HG03139 (cell line): ENCODE results near the gene COL11A2.

Source experiments
- ATAC-seq: cut with Tn5 transposase; IDR thresholded peaks from one replicate; pipeline ENCODE4 v1.9.1; 2021; ENCODE audit not compliant: unreplicated experiment

The COL11A2 gene

GRCh38 chr6:33193619-33194018 is 1.4 kb upstream of the COL11A2 start:
- no peak for ATAC-seq

- ATAC-seq: no peak
Observed at GRCh38 chr6:33192671-33193602, 670 bp upstream of the COL11A2 start.

- no peak for ATAC-seq
Observed at GRCh38 chr6:33191383-33192104, 723 bp downstream of the COL11A2 start.

DNA sequence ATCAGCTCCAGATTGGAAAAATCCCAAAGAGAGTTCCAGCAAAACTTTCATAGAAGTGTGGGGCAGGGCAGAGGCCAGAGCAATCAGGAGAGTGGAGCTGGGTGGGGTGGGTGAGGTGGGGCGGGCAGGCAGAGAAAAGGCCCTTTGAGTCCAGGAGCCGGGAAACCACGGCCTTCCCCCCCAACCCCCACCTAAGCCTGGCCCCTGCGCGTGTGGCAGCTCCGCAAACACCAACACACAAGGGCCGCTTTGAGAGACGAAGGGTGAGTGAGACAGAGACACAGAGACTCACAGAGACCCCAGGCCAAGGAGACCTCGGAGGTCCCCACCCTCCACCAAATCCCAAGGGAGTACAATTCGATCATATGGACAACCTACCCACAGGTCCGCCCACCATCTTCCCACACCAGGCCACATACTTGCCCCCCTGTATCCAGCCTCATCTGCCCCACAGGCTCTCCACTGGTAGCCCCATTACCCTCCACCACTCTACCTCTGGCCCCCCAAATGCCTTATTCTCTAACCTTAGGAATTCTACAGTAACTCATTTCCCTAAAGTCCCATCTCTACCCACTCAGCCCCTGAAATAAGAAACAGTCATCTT is 1.7 kb downstream of the COL11A2 start:
- no peak for ATAC-seq

GRCh38 chr6:33189625-33190448 is 2.4 kb downstream of the COL11A2 start:
- no peak for ATAC-seq

GRCh38 chr6:33189164-33189563 is 3.1 kb downstream of the COL11A2 start:
- ATAC-seq: no peak

DNA sequence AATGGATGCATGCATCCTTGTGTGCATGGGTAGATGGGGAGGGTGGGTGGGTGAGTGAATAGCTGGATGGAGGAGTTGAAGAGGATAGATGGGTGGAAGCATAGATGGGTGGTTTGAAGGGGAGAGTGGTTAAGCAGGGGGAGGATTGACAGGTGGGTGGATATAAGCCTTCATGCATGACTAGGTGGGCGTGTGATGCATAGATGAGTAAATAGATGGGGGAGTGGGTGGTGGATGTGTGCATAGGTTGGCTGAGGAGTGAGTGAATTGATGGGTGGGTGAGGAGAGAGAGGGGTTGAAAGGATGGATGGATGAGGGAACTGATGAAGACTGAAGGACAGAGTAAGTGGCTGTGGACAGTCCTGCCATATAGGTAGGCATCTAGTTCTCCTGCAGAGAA is 4.5 kb downstream of the COL11A2 start:
- no peak for ATAC-seq

DNA sequence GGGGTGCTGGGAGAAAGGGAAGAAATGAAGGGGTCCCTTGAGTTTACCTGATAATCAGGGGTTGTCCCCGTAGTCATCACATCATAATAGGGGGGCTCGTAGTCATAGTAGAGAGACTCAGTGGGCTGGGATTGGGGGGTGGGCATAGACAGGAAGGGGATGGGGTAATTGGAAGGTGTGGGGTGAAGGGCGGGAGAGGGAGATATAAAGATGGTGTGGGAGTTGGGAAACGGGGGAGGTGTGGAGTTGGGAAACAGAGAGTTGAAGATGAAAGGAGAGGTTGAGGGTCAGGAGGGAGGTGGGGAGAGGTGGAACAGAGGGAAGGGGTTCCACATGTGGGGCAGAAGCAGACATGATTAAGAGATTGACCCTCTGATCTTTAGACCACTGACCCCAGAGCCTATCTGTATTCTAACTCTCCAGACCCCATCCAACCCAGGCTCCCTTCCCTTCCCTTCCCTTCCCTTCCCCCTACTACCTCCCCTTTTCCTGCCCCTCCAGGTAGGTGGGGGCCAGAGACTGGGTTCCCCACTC is 6.5 kb downstream of the COL11A2 start:
- no peak for ATAC-seq

DNA sequence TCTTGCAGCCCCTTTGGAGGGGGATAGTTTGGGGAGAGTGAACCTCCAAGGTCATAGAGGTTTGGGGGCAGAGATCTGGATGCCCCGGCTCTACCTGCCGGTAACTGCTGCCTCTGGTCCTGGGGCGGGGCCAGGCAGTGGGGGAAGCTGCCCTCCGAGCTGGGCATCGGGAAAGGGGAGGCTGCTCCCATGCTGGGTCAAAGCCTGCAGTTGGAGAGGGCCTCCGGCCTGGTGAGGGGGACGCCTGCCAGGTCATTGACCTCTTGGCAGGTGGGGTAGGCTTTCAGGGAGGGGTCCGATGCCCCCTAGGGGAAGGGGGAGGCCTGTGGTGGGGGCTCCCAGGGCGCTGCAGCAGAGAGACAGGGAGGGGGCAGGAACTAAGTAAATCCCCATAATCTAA is 7.1 kb downstream of the COL11A2 start:
- no peak for ATAC-seq

DNA sequence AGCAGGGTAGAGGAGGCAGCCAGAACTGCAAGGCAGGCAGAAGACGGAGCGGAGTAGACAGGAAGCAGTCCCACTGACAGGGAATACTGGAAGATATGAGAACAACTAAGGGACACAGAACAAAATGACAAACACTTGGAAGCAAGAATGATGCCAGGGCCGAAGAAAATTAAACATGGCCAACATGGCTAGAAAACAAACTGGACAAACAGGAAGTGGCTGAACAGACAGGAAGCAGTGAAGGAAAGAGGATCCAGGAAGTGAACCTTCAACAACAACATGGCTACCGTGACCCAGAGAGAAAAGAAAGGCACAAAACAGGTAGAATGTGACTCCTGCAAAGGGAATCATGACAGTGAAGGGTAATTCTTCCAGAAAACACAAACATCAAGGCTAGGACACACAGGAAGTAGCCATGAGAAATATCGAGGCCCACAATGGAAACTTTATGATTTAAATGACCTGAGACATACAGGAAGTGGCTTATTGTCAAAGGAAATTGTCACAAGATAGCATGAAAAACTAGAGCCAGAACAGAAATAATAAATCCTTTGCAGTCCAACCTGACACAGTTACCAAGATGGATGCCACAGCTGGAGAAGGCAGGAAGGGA is 9.1 kb downstream of the COL11A2 start:
- ATAC-seq: no peak

DNA sequence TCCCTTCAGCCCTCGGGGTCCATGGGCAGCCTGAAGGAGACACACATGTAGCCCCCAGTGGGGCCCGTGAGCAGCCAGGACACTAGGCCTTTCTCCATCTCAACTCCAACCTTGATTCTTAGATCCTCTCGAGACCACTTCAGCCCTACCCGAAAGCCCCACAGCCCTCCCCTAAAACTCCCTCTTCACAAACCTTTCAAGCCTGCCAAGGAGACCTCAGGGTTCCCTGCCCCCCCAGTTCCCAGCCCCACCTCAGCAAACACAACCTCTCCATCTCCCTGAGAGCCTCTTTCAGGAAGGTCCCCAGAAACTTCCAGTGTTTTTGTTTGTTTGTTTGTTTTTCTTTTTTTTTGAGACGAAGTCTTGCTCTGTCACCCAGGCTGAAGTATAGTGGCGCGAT is 11.1 kb downstream of the COL11A2 start:
- ATAC-seq: no peak

DNA sequence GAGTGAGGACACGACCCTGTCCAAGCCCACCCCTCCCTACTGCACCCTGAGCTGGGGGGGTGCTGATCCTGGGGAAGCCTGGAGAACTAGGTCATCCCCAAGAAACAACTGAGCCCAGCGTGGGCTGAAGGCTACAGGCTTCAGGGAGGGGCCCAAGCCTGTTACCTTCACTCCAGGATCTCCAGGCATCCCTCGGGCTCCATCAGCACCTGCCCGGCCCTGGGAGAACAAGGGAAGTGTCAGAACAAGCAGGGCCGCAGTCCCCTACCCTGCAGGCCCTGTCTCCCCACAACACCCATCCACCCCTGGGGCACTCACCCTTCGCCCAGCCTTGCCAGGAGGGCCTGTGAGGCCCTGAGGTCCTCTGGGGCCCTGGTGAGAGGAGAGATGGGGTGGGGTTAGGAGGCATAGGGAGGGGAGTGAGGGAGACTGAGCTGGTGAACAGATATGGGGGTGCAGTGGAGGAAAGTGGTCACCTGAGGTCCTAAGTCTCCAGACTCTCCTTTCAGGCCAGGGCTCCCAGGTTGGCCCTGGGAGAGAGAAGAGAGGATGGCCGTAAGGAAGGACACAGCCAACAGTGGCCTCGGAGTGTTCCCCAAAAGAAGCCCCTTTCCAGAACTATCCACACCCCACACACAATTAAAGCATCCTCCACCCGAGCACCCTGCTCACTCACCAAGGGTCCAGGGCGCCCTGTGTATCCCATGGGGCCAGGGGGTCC is 13.4 kb downstream of the COL11A2 start:
- ATAC-seq: no peak

DNA sequence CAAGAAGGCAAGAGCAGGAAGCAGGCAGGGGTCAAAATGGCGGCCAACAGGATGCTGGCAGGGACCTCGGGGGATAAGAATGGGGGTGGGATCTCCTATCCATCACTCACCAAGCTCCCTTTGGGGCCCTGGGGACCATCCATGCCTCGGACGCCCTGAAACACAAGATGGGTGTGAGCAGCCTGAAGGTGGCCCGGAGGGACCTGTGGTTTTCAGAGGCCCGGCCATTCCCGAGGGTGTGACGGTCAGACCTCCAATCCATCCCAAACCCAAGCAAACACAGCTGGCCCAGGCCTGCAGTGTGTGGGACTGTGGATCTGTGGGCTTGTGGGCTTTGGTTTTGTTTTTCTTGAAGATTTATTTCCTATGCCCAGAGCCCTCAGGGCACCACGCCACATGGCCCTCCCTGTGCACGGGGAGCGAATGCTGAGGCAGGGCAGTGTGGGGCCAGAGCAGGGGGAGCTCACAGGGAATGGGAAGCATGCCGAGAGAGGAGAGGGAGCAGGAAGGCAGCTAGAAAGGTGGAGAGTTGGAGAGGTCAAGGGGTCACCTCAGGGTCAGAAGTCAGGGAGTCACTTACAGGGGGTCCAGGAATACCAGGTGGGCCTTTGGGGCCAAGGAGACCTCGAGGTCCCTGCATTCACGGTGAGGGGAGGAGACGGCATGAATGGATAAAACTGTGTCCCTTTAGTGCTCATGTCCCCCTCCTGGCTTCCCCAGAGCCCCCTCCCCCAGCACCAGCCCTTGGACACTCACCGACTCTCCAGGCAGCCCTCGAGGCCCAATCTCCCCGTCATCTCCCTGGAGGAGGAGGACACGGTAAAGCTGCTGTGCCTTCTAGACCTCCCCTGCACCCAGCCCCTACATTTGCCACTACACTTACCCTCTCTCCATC is 14.5 kb downstream of the COL11A2 start:
- ATAC-seq: no peak

- ATAC-seq: no peak
Observed at GRCh38 chr6:33176906-33177305, 15.4 kb downstream of the COL11A2 start.

DNA sequence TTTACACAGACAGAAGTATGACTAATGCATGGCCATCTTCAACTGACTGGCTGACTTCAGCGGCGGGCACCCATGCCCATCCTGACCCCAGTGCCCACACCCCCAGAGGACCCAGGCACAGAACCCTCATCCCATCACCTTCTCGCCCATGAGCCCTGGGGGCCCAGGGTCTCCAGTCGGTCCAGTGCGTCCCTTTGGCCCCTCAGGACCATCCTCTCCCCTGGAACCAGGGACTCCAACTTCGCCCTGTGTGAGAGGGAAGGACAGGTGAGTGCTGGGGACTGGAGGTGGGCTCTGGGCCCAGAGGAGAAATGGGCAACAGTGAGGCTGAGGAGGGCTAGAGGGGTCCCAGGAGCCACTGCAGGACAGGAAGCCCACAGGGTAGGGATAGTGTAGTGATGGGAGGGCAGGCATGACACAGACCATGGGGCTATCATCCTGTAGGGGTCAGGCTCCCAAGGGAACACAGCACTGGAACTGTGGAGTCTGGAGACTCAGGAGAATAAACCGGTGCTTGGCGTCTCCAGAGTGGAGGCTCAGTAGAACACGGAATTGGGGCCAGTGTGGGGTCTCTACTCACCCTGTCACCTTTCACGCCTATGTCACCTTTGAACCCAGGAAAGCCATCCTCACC is 16.7 kb downstream of the COL11A2 start:
- no peak for ATAC-seq

DNA sequence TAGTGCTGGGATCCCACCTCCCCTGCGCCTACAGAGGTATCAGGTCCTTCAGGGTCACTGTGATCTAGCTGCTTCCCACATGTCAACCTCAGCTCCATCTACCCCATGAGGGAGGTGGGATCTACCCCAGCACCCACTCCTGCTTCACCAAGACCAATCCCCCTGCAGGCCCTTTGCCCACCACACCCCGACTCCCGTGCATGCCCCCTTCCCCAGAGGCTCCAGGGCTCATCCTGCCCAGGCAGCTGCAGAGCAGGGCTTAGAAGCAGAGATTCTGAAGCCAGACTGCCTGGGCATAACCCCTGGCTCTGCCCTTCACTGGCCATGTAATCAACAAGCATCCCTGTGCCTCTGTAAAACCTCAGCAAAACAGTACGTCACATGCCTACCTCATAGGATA is 17.5 kb downstream of the COL11A2 start:
- ATAC-seq: no peak

DNA sequence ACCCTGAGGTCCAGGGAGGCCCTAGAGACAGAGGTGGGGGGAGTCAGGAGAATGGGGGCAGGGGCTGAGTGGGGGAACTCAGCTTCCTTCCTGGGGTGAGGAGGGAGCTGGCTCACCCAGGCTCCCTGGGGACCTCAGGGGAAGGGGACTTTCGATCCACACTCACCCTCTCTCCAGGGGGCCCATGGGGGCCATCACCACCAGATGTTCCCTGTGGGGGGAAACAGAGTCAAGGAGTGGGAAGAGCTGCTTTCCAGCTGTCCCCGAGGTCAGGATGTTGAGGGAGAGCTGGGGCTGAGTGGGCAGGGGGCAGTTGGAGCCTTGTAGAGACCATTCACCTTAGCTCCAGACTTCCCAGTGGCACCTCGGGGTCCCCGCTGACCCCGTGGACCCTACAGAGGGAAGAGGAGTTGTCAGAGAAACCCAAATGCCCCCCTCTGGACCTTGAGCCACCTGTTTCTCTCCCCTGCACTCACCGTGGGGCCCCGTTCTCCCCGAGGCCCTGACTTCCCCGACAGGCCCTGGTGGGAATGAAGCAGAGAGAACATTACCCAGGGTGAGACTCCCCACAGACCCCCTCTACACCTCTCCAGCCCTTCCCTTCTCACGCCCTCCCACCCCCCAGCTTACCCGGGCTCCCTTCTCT is 18.6 kb downstream of the COL11A2 start:
- ATAC-seq: no peak
